Activated B cell treated with CpG ODN at 0.5 μM for 24 hours (primary cell): Measurements from ENCODE around the gene TRAFD1. TPM values are rescaled to one million over a fixed set of nuclear protein-coding genes. Genes with fewer than 3 reads are reported as not detected.

Experiments used
- ATAC-seq: fragments of 200-7000 bp; cut with Tn5 transposase; one replicate; pipeline ENCODE4 v1.10.0; 2021; ENCODE audit warnings: low read depth, mild to moderate bottlenecking, moderate library complexity
- CTCF ChIA-PET: fragments of 350-600 bp; sonication (Branson Sonifier 250); formaldehyde crosslinking; loops from one replicate; lab custom pipeline; 2021; ENCODE audit warnings: antibody characterized with exemption; lab: Charles Lee
- POLR2A ChIA-PET: fragments of 350-600 bp; sonication (Branson Sonifier 250); formaldehyde crosslinking; loops from one replicate; lab custom pipeline; 2021; ENCODE audit warnings: antibody characterized with exemption; lab: Charles Lee
- DNase-seq: peaks from one replicate; pipeline ENCODE4 v3.0.0; 2022
- H3K27ac Mint-ChIP-seq: one replicate; pipeline ENCODE4 v1.8.0; 2020; ENCODE audit warnings: mixed read lengths
- H3K27me3 Mint-ChIP-seq: one replicate; pipeline ENCODE4 v1.8.0; 2021; ENCODE audit warnings: mixed read lengths
- H3K36me3 Mint-ChIP-seq: one replicate; pipeline ENCODE4 v1.8.0; 2021; ENCODE audit warnings: low read depth, mixed read lengths
- H3K4me1 Mint-ChIP-seq: one replicate; pipeline ENCODE4 v1.8.0; 2021; ENCODE audit warnings: mixed read lengths
- H3K4me3 Mint-ChIP-seq: one replicate; pipeline ENCODE4 v1.8.0; 2020; ENCODE audit warnings: mild to moderate bottlenecking, mixed read lengths
- H3K9me3 Mint-ChIP-seq: one replicate; pipeline ENCODE4 v1.8.0; 2020; ENCODE audit warnings: mixed read lengths
- intact Hi-C: fragments of 100-400 bp; cut with micrococcal nuclease; formaldehyde crosslinking; loops from one replicate; pipeline ENCODE4 v1.15.1; 2024
- total RNA-seq: library from RNA; stranded (reverse); gene quantifications from 2 replicates; pipeline ENCODE4 v1.2.3, GENCODE V29; 2022
- TF ChIP-seq, protein P1 (sequence below): fragments of 200-600 bp; IDR thresholded peaks from one replicate; pipeline ENCODE4 v1.8.0; 2022; ENCODE audit warnings: antibody characterized with exemption, mild to moderate bottlenecking

Gene TRAFD1, protein sequence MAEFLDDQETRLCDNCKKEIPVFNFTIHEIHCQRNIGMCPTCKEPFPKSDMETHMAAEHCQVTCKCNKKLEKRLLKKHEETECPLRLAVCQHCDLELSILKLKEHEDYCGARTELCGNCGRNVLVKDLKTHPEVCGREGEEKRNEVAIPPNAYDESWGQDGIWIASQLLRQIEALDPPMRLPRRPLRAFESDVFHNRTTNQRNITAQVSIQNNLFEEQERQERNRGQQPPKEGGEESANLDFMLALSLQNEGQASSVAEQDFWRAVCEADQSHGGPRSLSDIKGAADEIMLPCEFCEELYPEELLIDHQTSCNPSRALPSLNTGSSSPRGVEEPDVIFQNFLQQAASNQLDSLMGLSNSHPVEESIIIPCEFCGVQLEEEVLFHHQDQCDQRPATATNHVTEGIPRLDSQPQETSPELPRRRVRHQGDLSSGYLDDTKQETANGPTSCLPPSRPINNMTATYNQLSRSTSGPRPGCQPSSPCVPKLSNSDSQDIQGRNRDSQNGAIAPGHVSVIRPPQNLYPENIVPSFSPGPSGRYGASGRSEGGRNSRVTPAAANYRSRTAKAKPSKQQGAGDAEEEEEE
- 47.8 and 51.0 TPM in 2 replicates for total RNA-seq

DNA sequence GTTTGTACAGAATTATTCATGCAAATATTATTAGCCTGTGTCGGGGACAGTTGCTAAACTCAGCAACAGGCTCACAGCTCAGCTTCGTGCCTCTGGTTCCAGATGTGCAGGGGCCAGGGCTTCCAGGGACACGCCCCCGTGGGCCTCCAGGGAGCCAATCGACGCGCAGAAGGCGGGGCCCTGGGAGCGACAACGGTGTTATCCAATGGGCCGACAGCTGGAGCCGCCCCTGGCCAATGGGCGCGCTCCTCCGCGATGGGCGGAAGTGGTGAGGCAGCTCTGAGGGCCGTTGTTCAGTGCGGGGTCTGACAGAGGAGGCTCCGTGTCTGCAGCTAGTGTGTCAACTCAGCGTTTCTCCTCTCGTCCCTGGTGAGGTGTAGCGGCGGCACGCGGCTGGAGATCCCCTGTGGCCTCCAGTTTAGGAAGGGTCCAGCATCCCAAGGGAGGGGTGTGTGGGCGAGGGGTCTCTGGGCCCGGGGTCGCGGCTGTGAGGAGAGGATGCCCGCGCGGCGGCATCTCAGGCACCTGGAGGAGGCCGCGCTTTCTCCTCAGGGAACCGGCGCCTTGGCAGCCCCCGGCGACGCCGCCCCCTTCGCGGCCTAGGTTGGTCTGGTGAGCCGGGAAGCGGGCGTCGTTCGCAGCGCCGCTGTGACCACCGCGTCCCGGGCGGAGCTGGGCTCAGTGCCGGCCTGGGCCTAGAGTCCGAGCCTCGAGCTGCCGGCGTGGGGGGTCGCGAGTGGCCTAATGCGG lies at the start of gene TRAFD1:
Gene TRAFD1 (plus strand): TSS at position 311 of the 750 bp plus-strand sequence. CDS start 4,963 bp downstream, outside the sequence.
- intact Hi-C loops = loop anchor here (1.0 to 10.0 kb wide), 4 partner anchors 16 to 279 kb away; partner anchors contain the start of gene RPL6
- CTCF ChIA-PET = no interaction called here
- POLR2A ChIA-PET = interaction anchor here (0.5 to 7.2 kb wide), 15 partner anchors 9 to 293 kb away, joined by 3 to 143 read pairs (median 5); partner anchors contain the start of genes ERP29, MAPKAPK5, NAA25 and TMEM116
- peak; percentile 98 for ATAC-seq
- Mint-ChIP-seq H3K9me3 (no peaks in the 10 kb centered on the region), H3K27me3 (no peaks in the 10 kb centered on the region), H3K36me3 (no peaks in the 10 kb centered on the region), H3K4me1 (peaks cover 45% of the 10 kb centered on the region), H3K4me3 (peak within 1 kb of the TSS; percentile 87), H3K27ac (peak within 1 kb of the TSS; percentile 78)
- TF ChIP-seq, protein P1, sequence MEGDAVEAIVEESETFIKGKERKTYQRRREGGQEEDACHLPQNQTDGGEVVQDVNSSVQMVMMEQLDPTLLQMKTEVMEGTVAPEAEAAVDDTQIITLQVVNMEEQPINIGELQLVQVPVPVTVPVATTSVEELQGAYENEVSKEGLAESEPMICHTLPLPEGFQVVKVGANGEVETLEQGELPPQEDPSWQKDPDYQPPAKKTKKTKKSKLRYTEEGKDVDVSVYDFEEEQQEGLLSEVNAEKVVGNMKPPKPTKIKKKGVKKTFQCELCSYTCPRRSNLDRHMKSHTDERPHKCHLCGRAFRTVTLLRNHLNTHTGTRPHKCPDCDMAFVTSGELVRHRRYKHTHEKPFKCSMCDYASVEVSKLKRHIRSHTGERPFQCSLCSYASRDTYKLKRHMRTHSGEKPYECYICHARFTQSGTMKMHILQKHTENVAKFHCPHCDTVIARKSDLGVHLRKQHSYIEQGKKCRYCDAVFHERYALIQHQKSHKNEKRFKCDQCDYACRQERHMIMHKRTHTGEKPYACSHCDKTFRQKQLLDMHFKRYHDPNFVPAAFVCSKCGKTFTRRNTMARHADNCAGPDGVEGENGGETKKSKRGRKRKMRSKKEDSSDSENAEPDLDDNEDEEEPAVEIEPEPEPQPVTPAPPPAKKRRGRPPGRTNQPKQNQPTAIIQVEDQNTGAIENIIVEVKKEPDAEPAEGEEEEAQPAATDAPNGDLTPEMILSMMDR = no peak
- peak; percentile 96 for DNase-seq

DNA sequence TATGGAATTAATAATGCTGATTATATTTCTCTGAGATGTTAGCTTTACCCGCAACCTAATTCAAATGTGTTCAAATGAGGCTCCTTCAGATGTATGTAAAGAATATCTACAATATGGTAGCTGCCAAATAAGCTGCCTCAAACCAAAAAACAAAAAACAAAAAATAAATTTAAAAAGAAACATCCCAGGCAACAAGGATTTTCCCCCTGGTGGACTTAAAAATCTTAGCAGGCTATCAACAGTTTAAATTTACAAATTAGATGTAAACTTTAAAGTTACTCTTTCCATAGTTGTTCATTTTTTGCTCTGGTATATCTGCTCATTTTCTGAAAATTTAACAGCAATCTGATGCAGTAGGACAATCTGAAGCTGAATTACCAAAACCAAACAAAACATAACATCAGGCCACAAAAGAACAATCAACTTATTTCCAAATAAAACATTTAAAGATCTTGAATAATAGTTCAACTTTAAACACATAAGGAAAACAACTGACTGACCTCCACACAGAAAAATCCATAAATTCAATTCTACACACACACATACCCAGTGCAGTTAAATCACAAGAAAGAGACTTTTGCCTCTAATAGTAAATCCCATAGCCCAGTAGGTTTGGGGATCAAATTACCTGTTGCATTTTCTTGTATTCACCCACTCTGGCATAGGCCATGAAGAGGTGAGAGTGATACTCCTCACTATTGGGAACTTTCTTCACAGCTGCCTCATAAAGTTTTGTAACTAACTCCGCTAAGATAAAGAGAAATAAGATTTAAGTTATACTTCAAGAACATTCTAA lies 38.1 kb upstream of the TRAFD1 start:
- TF ChIP-seq, protein P1 = no peak

DNA sequence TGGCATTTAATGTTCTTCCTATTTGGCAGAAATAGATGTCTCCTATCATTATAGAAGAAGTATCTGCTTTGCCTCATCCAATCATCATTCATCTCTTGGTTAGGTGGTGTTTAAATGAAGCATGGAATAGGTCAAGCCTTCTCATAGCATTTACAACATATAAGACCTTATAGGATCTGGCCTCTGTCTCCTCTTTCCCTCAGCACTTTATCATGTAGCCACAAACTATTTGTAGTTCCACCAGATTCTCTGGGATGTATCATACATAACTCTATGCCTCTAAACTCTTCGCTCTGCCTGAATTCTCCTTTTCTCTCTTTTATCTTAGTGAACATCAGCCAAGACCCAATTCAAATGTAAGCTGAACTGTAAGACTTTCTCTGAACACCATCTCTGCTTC lies 37.5 kb upstream of the TRAFD1 start:
- H3K27me3 Mint-ChIP-seq = peaks cover 2% of the 10 kb centered on the region
- no peak overlapping the region for H3K4me3 Mint-ChIP-seq
- intact Hi-C loops = no loop called here
- TF ChIP-seq, protein P1 = no peak
- H3K4me1 Mint-ChIP-seq = peaks cover 8% of the 10 kb centered on the region
- CTCF ChIA-PET = no interaction called here
- no peak for ATAC-seq
- H3K9me3 Mint-ChIP-seq = no peaks in the 10 kb centered on the region
- POLR2A ChIA-PET = no interaction called here
- H3K36me3 Mint-ChIP-seq = peaks cover 71% of the 10 kb centered on the region
- H3K27ac Mint-ChIP-seq = no peak overlapping the region
- no peak for DNase-seq

More for the DNA sequence above, 38.1 kb upstream of the TRAFD1 start:
- Mint-ChIP-seq H3K4me3 (no peak overlapping the region), H3K36me3 (peaks cover 69% of the 10 kb centered on the region), H3K27ac (no peak overlapping the region), H3K27me3 (peaks cover 2% of the 10 kb centered on the region), H3K4me1 (peaks cover 8% of the 10 kb centered on the region), H3K9me3 (no peaks in the 10 kb centered on the region)
- intact Hi-C loops = no loop called here
- CTCF ChIA-PET = no interaction called here
- no peak for ATAC-seq
- POLR2A ChIA-PET = no interaction called here
- DNase-seq = no peak

DNA sequence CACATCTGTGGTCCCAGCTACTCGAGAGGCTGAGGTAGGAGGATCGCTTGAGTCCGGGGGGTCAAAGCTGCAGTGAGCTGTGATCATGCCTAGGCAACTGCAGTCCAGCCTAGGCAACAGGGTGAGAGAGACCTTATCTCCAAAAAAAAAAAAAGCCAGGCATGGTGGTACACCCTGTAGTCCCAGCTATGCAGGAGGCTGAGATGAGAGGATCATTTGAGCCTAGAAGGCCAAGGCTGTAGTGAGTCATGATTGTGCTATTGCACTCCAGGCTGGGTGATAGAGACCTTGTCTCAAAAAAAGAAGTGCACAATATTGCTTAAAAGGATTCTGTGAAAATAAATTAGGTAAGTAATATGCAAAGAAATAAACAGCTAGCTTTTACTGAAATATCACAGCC lies 33.8 kb upstream of the TRAFD1 start:
- no peak overlapping the region for H3K27ac Mint-ChIP-seq

More for the DNA sequence above, 33.8 kb upstream of the TRAFD1 start:
- Mint-ChIP-seq H3K4me3 (no peak overlapping the region), H3K36me3 (peaks cover 64% of the 10 kb centered on the region), H3K9me3 (no peaks in the 10 kb centered on the region), H3K27me3 (no peaks in the 10 kb centered on the region), H3K4me1 (peaks cover 15% of the 10 kb centered on the region)
- TF ChIP-seq, protein P1 = no peak
- CTCF ChIA-PET = no interaction called here
- intact Hi-C loops = no loop called here
- no peak for DNase-seq
- POLR2A ChIA-PET = no interaction called here
- no peak for ATAC-seq
